Measurements from ENCODE around the gene SLC25A21.

SLC25A21 gene

DNA sequence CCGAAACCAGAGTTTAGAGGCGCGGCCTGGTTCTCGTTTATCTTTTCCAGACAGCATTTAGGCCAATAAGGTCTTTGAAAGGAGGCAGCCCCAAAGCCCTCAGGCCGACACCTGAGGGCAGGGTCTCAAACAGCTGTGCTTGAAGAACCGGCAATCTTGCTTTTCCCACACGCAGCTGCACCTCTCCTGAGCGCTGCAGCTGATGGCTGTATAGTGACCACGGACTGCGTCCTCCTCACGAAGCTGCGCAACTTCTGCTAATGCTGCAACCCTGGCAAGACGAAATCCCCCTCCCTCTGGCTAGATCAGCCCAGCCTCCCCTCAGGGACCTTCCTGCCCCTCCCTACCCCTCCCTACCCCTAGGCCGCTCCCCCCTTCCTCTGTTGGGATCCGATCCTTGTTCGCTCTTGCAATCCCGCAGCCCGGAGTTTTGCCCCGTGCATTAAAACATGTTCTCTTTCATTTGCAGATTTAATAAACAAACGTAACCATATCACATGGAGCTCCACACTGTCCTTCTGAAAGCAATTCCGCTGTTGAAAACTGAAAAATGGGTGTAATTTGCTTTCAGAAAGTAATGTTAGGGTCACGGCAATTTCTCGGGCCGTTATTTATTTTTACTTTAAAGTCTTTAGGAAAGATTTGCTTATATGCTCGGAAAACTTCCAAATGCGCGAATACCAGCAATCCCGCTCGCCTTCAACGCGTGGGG is 515.6 kb downstream of the SLC25A21 start:
- in situ Hi-C loops (cut with HindIII; ENCODE audit: low sequenced_read_pairs), result no loop called here
- TF ChIP-seq, protein P1, sequence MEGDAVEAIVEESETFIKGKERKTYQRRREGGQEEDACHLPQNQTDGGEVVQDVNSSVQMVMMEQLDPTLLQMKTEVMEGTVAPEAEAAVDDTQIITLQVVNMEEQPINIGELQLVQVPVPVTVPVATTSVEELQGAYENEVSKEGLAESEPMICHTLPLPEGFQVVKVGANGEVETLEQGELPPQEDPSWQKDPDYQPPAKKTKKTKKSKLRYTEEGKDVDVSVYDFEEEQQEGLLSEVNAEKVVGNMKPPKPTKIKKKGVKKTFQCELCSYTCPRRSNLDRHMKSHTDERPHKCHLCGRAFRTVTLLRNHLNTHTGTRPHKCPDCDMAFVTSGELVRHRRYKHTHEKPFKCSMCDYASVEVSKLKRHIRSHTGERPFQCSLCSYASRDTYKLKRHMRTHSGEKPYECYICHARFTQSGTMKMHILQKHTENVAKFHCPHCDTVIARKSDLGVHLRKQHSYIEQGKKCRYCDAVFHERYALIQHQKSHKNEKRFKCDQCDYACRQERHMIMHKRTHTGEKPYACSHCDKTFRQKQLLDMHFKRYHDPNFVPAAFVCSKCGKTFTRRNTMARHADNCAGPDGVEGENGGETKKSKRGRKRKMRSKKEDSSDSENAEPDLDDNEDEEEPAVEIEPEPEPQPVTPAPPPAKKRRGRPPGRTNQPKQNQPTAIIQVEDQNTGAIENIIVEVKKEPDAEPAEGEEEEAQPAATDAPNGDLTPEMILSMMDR (IDR thresholded peaks at IDR 0.05; ENCODE audit: low read depth, low read length, missing control alignments), result no peak
- no peak for DNase-seq (ENCODE audit: low read depth)
- no peak overlapping the region for H3K4me3 ChIP-seq (ENCODE audit: low read depth, low read length)

DNA sequence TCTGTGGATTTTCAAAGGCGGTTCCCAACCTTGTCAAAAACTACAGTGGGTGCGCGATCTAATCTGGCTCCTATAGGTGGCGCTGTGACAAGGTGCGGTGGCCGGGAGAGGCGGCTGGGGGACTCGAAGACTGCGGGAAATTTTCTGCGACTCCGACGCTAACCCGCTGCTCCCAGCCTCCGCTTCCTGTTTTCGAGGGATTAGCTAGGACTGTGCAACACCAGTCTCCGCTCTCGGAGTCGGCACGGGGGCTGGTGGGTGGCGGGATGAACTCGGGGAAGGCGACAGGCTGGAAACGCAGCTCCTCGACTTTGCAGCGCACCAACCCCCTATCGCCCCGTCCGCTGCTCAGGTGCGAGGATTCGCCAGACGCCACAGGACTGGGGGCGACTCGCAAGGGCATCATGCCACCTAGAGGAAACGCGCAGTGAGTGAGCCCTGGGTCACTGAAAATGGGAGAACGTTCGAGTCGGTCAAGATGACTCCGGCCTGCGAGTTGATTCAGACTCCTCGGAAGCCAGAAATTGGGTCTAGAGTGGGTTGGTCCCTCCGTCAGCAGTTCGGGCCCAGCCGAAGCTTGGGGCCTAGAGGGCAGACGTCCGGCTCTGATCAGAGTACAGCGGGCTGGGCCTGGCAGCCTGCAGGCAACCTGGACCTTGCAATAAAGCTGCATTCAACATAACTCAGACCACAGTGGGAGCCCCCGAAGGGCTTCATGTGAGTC is 516.3 kb downstream of the SLC25A21 start:
- TF ChIP-seq, protein P1 (IDR thresholded peaks at IDR 0.05; ENCODE audit: low read depth, low read length, missing control alignments), result peak; percentile 47
- in situ Hi-C loops (cut with HindIII; ENCODE audit: low sequenced_read_pairs), result no loop called here
- DNase-seq (ENCODE audit: low read depth), result no peak
- no peak overlapping the region for H3K4me3 ChIP-seq (ENCODE audit: low read depth, low read length)

DNA sequence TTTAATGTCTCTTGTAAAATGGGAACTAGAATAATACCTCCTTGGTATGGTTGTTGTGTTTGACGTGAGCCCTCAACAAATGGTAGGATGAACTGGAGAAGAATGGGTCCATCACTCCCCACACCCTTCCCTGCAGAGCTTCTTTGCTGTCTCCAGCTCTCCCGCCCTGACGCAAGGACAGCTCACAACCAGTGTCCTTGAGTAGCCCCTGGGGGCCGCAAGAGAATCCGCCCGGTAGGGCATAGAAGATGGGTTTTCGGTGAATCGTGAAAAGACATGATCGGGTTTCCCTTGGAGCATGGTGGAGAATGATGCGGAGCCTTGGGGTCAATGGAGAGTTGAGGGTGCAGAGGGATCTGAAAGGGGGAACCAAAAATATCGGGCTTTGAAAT is 516.8 kb downstream of the SLC25A21 start:
- in situ Hi-C loops (cut with HindIII; ENCODE audit: low sequenced_read_pairs), result no loop called here
- no peak for DNase-seq (ENCODE audit: low read depth)
- H3K4me3 ChIP-seq (ENCODE audit: low read depth, low read length), result no peak overlapping the region
- TF ChIP-seq, protein P1 (IDR thresholded peaks at IDR 0.05; ENCODE audit: low read depth, low read length, missing control alignments), result no peak

DNA sequence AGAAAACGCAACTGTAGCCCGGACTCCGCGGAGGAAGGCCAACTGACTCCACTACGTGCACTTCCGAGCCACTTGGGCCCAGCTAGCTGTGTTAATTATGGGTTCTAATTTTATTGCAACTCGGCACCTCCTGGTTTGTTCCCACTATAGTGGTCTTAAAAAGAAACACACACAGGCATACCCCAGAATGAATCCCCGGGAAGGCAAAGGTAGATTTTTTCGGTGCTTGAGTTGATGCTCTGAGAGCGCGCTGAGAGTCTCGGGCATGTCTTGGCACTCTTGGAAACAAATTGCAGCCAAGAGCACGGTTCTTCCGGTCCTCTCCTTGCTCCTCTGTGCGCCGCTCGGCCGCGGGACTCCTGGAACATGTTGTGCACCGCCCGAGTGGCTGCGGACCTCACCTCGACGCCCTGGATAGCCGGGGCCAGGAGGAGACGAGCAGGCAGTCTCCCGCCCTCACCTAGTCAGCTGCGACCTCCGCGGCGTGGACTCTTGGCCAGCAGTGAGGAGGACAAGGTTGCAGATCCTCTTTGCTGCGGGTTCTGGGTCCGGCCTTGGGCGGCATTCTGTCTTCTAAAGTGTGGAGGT is 517.5 kb downstream of the SLC25A21 start:
- in situ Hi-C loops (cut with HindIII; ENCODE audit: low sequenced_read_pairs), result no loop called here
- no peak for DNase-seq (ENCODE audit: low read depth)
- no peak overlapping the region for H3K4me3 ChIP-seq (ENCODE audit: low read depth, low read length)
- TF ChIP-seq, protein P1 (IDR thresholded peaks at IDR 0.05; ENCODE audit: low read depth, low read length, missing control alignments), result no peak

DNA sequence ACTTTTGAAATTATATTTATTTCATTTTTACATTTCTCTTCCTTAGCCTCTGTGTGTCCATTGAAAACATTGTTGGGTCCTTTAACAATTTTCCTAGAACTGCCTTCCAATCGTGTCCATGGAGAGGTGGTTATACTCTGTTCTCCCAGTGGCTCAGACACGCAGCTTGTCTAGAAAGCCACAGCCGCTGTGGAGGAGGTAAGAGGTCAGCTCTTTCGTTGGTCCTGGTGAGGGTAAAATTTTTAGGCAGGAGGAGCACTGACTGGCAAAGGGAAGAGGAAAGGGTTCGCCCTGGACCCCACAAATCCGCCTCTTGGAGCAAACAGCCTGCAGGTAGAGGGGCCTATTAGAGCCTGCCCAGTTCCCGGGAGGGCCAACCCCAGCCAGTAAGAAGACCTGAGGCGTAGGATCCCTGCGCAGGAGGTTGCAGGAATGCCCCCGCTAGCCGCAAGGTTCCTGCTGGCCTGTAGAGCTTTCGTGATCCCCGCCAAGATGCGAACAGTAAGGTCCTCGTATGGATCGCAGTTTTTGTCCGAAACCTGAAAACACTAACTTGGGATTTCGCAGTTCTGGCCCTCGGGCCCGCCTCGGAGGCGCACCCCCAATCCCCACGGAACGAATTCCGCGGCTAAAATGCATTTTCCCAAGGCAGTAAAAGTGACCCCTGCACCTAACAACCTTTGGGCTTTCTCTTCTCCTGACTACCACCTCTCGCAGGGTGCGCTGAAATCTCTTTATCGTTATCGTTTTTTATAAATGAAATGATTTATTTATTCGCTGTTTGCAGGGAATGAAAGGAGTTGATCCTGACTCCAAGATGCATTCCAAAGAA is 518.2 kb downstream of the SLC25A21 start:
- TF ChIP-seq, protein P1 (IDR thresholded peaks at IDR 0.05; ENCODE audit: low read depth, low read length, missing control alignments), result no peak
- no peak overlapping the region for H3K4me3 ChIP-seq (ENCODE audit: low read depth, low read length)
- in situ Hi-C loops (cut with HindIII; ENCODE audit: low sequenced_read_pairs), result no loop called here
- DNase-seq (ENCODE audit: low read depth), result no peak

DNA sequence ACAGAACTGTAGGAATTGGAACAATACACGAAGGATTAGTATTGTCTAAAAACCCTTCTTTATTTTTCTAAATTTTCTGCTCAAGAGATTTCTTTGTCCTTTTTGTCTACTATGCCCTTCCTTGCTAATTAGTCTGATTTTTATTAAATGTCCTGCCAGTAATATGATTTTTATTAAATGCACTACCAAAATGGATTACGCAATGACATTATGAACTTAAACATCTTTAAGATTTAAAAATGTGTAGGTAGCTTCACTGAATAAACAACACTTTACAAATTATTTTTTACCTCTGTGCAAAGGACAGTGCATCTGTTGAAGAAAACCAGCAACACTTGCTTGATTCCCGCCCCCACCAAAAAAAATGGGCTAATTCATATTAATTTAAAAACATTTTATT is 519.0 kb downstream of the SLC25A21 start:
- DNase-seq (ENCODE audit: low read depth), result no peak
- TF ChIP-seq, protein P1 (IDR thresholded peaks at IDR 0.05; ENCODE audit: low read depth, low read length, missing control alignments), result no peak
- in situ Hi-C loops (cut with HindIII; ENCODE audit: low sequenced_read_pairs), result no loop called here
- H3K4me3 ChIP-seq (ENCODE audit: low read depth, low read length), result no peak overlapping the region

Data from astrocyte of the cerebellum (primary cell).